ENCODE measurements around the gene LIM2. TPM values are rescaled to one million over a fixed set of nuclear protein-coding genes. Genes with fewer than 3 reads are reported as not detected.

Gene LIM2
- total RNA-seq, 1 donor from 2014 or later, result not detected

- DNase-seq (ENCODE audit: low spot score), result no peak
- intact Hi-C loops (cut with DNase I), result loop anchor here (10.0 kb wide), 1 partner anchor 53 kb away; the partner anchor contains the start of gene VSIG10L
Observed at GRCh38 chr19:51398096-51398704, 10.4 kb upstream of the LIM2 start.

GRCh38 chr19:51397453-51397852 is 9.7 kb upstream of the LIM2 start:
- intact Hi-C loops (cut with DNase I), result loop anchor here (10.0 kb wide), 1 partner anchor 53 kb away; the partner anchor contains the start of gene VSIG10L

GRCh38 chr19:51396175-51396574 is 8.4 kb upstream of the LIM2 start:
- DNase-seq (ENCODE audit: low spot score), result no peak
- intact Hi-C loops (cut with DNase I), result loop anchor here (10.0 kb wide), 1 partner anchor 51 kb away; the partner anchor contains the start of gene VSIG10L

More at GRCh38 chr19:51397453-51397852, 9.7 kb upstream of the LIM2 start:
- peak; percentile 44 for DNase-seq (ENCODE audit: low spot score)

GRCh38 chr19:51394050-51394836 is 6.5 kb upstream of the LIM2 start:
- DNase-seq (ENCODE audit: low spot score), result peak; percentile 95
- intact Hi-C loops (cut with DNase I), result loop anchor here (2.0 to 10.0 kb wide), 2 partner anchors 27 to 49 kb away; partner anchors contain the start of genes ETFB and VSIG10L

GRCh38 chr19:51392701-51393100 is 4.9 kb upstream of the LIM2 start:
- DNase-seq (ENCODE audit: low spot score), result no peak
- intact Hi-C loops (cut with DNase I), result loop anchor here (10.0 kb wide), 1 partner anchor 48 kb away; the partner anchor contains the start of gene VSIG10L

GRCh38 chr19:51391073-51391611 is 3.4 kb upstream of the LIM2 start:
- DNase-seq (ENCODE audit: low spot score), result no peak
- intact Hi-C loops (cut with DNase I), result loop anchor here (10.0 kb wide), 1 partner anchor 46 kb away; the partner anchor contains the start of gene VSIG10L

- intact Hi-C loops (cut with DNase I), result no loop called here
- DNase-seq (ENCODE audit: low spot score), result no peak
Observed at GRCh38 chr19:51389143-51389542, 1.4 kb upstream of the LIM2 start.

GRCh38 chr19:51386882-51387520 is 773 bp downstream of the LIM2 start:
- intact Hi-C loops (cut with DNase I), result no loop called here
- DNase-seq (ENCODE audit: low spot score), result peak; percentile 56

GRCh38 chr19:51382004-51382403 is 5.8 kb downstream of the LIM2 start:
- peak; percentile 24 for DNase-seq (ENCODE audit: low spot score)
- intact Hi-C loops (cut with DNase I), result no loop called here

- no peak for DNase-seq (ENCODE audit: low spot score)
- intact Hi-C loops (cut with DNase I), result no loop called here
Observed at GRCh38 chr19:51380379-51380778, 7.4 kb downstream of the LIM2 start.

GRCh38 chr19:51377422-51377821 is 10.4 kb downstream of the LIM2 start:
- DNase-seq (ENCODE audit: low spot score), result no peak
- intact Hi-C loops (cut with DNase I), result no loop called here

- intact Hi-C loops (cut with DNase I), result no loop called here
- peak; percentile 56 for DNase-seq (ENCODE audit: low spot score)
Observed at GRCh38 chr19:51375504-51376221, 12.1 kb downstream of the LIM2 start.

GRCh38 chr19:51372649-51373504 is 14.9 kb downstream of the LIM2 start, which contains the start of gene NKG7:
NKG7 (minus strand) TSS chr19:51372654; CDS start chr19:51372535, 119 bp downstream.
- DNase-seq (ENCODE audit: low spot score), result peak; percentile 75

GRCh38 chr19:51372021-51372648 is 15.6 kb downstream of the LIM2 start:
- peak; percentile 75 for DNase-seq (ENCODE audit: low spot score)
- intact Hi-C loops (cut with DNase I), result no loop called here

More at GRCh38 chr19:51372649-51373504, 14.9 kb downstream of the LIM2 start, which contains the start of gene NKG7:
- intact Hi-C loops (cut with DNase I), result no loop called here

GRCh38 chr19:51371186-51371690 is 16.5 kb downstream of the LIM2 start:
- intact Hi-C loops (cut with DNase I), result no loop called here
- peak; percentile 71 for DNase-seq (ENCODE audit: low spot score)

GRCh38 chr19:51370230-51370629 is 17.5 kb downstream of the LIM2 start:
- DNase-seq (ENCODE audit: low spot score), result peak; percentile 68
- intact Hi-C loops (cut with DNase I), result no loop called here

Measured in cardiac septum (tissue), 1 donor.